GM06990 (cell line): ENCODE data around the gene SOS2.

Source experiments
- DNase-seq: peaks from one replicate; pipeline ENCODE4 v3.0.0-alpha.2; 2011; ENCODE audit not compliant: insufficient read length; ENCODE audit errors: extremely low read depth
- H3K27me3 ChIP-seq: replicated peaks from 2 replicates; pipeline ENCODE4 v1.6.0; 2011; ENCODE audit warnings: low read length; ENCODE audit not compliant: control insufficient read depth, insufficient read depth
- H3K36me3 ChIP-seq: 2 replicates; pipeline ENCODE4 v1.5.1; 2011; ENCODE audit warnings: low read length; ENCODE audit not compliant: control insufficient read depth, insufficient read depth
- H3K4me3 ChIP-seq: replicated peaks from 2 replicates; pipeline ENCODE4 v1.5.1; 2011; ENCODE audit warnings: low read depth, mild to moderate bottlenecking, control low read depth, low read length
- CTCF ChIP-seq: IDR thresholded peaks from 2 replicates; pipeline ENCODE4 v1.5.1; 2011; ENCODE audit warnings: low read length, control low read depth, mild to moderate bottlenecking, inconsistent platforms; ENCODE audit not compliant: insufficient read depth, poor library complexity, severe bottlenecking

SOS2 gene

GRCh38 chr14:50242566-50243310 lies 11.4 kb upstream of the SOS2 start:
- no peak for TF ChIP-seq CTCF
- no peaks in the 10 kb centered on the region for H3K27me3 ChIP-seq
- DNase-seq, result no peak
- H3K36me3 ChIP-seq, result peaks cover 2% of the 10 kb centered on the region; the same call in 1 of the 2 replicates
- H3K4me3 ChIP-seq, result no peak overlapping the region

GRCh38 chr14:50242096-50242495 lies 10.7 kb upstream of the SOS2 start:
- TF ChIP-seq CTCF, result no peak

GRCh38 chr14:50237427-50237826 lies 6.0 kb upstream of the SOS2 start:
- H3K27me3 ChIP-seq, result no peaks in the 10 kb centered on the region
- no peak for TF ChIP-seq CTCF
- H3K4me3 ChIP-seq, result no peak overlapping the region
- DNase-seq, result no peak
- H3K36me3 ChIP-seq, result no peaks in the 10 kb centered on the region

More at GRCh38 chr14:50242096-50242495, 10.7 kb upstream of the SOS2 start:
- Histone ChIP-seq H3K27me3 (no peaks in the 10 kb centered on the region), H3K4me3 (no peak overlapping the region), H3K36me3 (peaks cover 2% of the 10 kb centered on the region; the same call in 1 of the 2 replicates)
- DNase-seq, result no peak

GRCh38 chr14:50233951-50234250 lies 2.5 kb upstream of the SOS2 start:
- no peaks in the 10 kb centered on the region for H3K36me3 ChIP-seq
- no peak for DNase-seq
- no peak overlapping the region for H3K4me3 ChIP-seq
- H3K27me3 ChIP-seq, result no peaks in the 10 kb centered on the region
- TF ChIP-seq CTCF, result no peak

GRCh38 chr14:50233166-50233950 lies 2.0 kb upstream of the SOS2 start:
- no peak for TF ChIP-seq CTCF
- Histone ChIP-seq H3K27me3 (no peaks in the 10 kb centered on the region), H3K36me3 (no peaks in the 10 kb centered on the region), H3K4me3 (no peak overlapping the region)
- DNase-seq, result peak; percentile 7
